Daoy (cell line): Measurements from ENCODE around the gene PDE9A. TPM values are rescaled to one million over a fixed set of nuclear protein-coding genes. Genes with fewer than 3 reads are reported as not detected.
"Not testable (repeated sequence)": the region's sequence is repeated elsewhere in the genome, so short reads cannot be mapped to it uniquely, and the experiment has no call there.

ENCODE experiments used
- DNase-seq: peaks from one replicate; pipeline ENCODE4 v3.0.0-alpha.2; 2015; ENCODE audit warnings: low read depth
- total RNA-seq: library from RNA; depleted of rRNA; stranded (reverse); fragments of >200 nt; shearing (Covaris generic); gene quantifications from 2 replicates; pipeline ENCODE4 v1.2.3, GENCODE V29; 2014

Gene PDE9A
- total RNA-seq, 1 experiment from 2014 or later: 0.17 TPM

- no peak for DNase-seq
Observed at GRCh38 chr21:42796327-42797062, 143.1 kb downstream of the PDE9A start.

- DNase-seq: no peak
Observed at GRCh38 chr21:42797522-42797921, 144.1 kb downstream of the PDE9A start.

- no peak for DNase-seq
Observed at GRCh38 chr21:42798106-42798505, 144.7 kb downstream of the PDE9A start.

GRCh38 chr21:42799516-42799915 is 146.1 kb downstream of the PDE9A start:
- peak; percentile 47 for DNase-seq

GRCh38 chr21:42799948-42800347 is 146.5 kb downstream of the PDE9A start:
- no peak for DNase-seq

- DNase-seq: not testable (repeated sequence)
Observed at GRCh38 chr21:42801616-42802015, 148.2 kb downstream of the PDE9A start.

- no peak for DNase-seq
Observed at GRCh38 chr21:42806509-42807140, 153.2 kb downstream of the PDE9A start.

- not testable (repeated sequence) for DNase-seq
Observed at GRCh38 chr21:42807293-42807895, 154.0 kb downstream of the PDE9A start.

GRCh38 chr21:42807938-42808613 is 154.7 kb downstream of the PDE9A start:
- DNase-seq: no peak

- no peak for DNase-seq
Observed at GRCh38 chr21:42809171-42809570, 155.8 kb downstream of the PDE9A start.

- DNase-seq: no peak
Observed at GRCh38 chr21:42809577-42810475, 156.4 kb downstream of the PDE9A start.

- no peak for DNase-seq
Observed at GRCh38 chr21:42811960-42812359, 158.5 kb downstream of the PDE9A start.

- DNase-seq: not testable (repeated sequence)
Observed at GRCh38 chr21:42812528-42813241, 159.3 kb downstream of the PDE9A start.

GRCh38 chr21:42815217-42815616 is 161.8 kb downstream of the PDE9A start:
- no peak for DNase-seq

- peak; percentile 55 for DNase-seq
Observed at GRCh38 chr21:42818328-42818749, 164.9 kb downstream of the PDE9A start.

GRCh38 chr21:42819861-42820615 is 166.6 kb downstream of the PDE9A start:
- no peak for DNase-seq

- no peak for DNase-seq
Observed at GRCh38 chr21:42820616-42821465, 167.4 kb downstream of the PDE9A start.
